CD4-positive, alpha-beta T cell treated with Interleukin-4 for 4 hours (primary cell): Measurements from ENCODE around the gene TTLL9.

Experiments
- DNase-seq: peaks from one replicate; pipeline ENCODE4 v3.0.0-alpha.2; 2020

TTLL9 gene

DNA sequence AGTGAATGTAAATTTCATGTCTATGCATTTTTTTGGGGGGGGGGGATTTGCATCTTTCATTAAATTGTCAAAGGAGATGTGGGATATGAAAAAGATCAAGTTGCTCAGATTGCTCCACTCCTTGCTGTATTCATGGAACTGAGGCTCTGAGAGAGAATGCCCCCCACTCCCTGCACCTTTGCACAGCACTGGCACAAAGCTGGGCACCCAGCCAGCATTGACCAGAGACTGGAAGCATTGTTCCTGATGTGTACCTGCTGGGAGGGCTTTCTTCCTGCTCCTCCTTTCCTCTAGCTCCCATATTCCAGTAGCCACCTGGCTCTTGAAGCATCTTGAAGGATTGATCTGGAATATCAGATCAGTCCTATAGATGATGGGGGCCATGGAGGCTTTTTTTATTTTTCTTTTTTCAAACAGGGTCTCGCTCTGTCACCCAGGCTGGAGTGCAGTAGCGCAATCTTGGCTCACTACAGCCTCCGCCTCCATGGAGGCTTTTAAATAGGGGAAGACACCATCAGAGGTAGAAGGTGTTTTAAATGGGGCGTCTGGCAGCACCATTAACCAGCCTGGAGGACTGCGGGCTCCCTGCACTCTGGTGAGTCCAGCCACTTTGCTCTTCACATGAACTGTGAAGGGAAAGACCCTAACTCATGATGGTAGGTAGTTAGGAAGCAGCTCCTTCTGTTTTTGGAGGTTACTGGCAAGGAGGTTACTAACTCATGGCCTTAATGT lies 11.0 kb upstream of the TTLL9 start:
- DNase-seq: no peak

DNA sequence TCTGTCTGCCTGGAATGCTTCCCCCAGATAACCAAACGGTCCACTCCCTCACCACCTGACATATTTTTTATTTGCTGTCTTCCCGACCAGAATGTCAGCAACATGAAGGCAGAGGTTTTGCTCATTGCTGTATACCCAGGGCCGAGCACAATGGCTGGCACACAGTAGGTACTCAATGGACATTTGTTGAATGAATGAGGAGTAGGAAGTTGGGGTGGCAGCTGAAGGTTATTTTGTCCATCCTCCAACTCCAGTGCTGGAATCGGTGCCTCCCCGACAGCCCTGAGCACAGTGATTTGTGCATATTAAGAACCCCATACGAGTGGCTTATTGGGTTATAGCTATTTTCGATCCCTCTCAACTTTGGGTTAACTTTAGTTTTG lies 10.4 kb upstream of the TTLL9 start:
- DNase-seq: no peak

- DNase-seq: no peak
Measured at GRCh38 chr20:31860390-31861134, 9.9 kb upstream of the TTLL9 start.

DNA sequence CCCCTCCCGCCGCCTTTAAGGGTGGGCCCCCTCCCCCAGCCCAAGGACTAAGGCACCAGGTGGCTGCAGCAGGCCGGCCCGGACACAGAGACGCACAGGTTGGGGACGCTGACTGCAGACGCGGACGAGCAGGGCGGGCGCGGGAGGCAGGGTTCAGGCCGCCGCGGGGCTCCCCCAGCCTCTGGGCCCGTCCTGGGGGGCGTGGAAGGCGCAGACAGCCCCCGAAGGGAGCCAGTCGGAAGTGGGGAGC lies 9.4 kb upstream of the TTLL9 start:
- DNase-seq: no peak

DNA sequence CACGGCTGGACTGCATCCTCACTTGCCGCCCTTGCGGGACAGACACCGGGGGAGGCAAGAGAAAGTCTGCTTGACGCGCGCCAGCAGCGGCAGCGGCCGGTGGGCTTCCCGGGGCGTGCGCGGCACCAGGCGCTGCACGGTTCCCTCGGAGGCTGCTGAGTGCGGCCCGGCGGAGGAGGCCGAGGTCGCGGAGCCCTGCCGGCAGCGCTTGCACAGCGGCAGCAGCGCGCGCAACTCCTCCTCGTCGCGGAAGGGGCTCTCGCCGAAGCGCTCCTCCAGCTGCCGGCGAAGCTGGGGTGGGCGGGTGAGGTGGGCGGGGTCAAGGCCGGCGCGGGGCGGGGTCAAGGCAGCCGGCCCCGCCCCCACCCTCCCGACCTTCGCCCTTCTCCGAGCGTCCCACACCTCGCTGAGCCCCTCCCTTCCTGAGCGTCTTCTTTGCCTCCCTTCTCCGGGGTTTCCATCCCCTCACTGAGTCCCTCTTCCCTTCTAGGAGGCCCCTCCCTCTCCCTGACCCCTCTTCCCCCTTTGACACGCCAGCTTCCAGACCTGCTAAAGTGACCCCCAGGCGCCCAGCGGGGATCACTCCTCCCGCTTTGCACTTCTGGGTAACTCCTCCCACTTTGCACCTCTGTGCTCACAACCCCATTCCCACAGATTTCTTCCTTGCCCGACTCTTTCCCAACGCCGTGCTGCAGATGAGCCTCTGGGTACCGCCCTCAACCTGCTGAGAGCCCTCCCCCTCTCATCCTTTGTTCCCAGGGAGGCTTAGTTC lies 8.9 kb upstream of the TTLL9 start:
- peak; percentile 59 for DNase-seq

GRCh38 chr20:31862157-31862470 lies 8.3 kb upstream of the TTLL9 start:
- no peak for DNase-seq

GRCh38 chr20:31862506-31862905 lies 7.9 kb upstream of the TTLL9 start:
- no peak for DNase-seq

- no peak for DNase-seq
Measured at GRCh38 chr20:31863296-31864085, 6.9 kb upstream of the TTLL9 start.

- no peak for DNase-seq
Measured at GRCh38 chr20:31864521-31865400, 5.7 kb upstream of the TTLL9 start.

DNA sequence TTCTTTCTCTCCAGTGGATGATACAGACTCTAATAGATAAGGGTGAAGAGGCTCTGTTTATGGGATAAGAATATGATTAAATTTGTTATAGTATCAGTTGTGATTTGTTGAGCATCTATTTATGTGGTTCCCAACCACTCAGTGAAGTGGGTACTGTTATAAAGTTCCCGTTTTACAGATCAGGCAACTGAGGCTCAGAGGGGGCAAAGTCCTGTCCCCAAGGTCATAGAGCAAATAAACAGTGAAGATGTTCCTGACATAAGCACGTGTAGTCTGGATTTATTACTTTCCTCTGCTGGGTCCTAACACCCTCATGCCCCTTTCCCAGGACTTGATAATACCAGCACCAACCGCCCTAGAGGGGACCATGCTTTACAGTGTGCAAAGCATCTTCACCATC lies 4.2 kb upstream of the TTLL9 start:
- no peak for DNase-seq

DNA sequence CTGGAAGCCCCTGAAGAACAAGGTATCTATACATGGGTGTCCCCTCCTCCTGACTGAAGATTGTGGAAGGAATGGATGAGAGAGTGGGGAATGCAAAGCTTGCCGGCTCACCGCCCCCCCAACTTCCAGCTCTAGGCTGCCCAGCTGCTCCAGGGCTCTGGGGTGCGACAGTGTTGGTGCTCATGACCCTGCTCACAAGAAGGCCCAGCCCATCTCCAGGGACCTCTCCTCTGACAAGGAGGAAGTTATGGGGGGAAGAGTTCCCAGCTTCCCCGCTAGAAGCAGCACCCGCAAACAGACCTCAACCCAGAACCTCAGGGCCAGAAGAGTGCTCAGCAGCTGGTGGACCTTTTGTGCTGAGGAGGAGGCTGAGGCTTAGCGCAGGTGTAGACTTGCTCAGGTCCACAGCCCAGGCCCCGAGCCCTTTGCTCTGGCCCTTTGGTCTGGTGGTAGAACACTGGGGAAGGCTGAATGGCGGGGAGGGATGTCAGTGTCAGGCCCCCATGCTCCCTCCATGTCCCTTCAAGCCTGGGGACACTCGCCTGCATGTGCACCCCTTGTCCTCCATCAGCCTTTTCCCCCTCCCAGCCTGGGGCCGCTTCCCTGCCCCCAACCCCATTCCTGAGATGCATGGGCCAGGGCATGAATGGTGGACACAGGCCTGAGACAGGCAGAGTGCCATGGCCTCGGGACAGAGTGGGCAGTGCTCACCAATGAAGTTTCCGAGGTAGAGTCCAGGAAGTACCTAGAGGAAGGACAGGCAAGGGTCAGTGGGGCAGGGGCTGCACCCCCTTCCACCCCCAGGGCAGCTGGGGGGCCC lies 1.4 kb upstream of the TTLL9 start:
- DNase-seq: no peak

DNA sequence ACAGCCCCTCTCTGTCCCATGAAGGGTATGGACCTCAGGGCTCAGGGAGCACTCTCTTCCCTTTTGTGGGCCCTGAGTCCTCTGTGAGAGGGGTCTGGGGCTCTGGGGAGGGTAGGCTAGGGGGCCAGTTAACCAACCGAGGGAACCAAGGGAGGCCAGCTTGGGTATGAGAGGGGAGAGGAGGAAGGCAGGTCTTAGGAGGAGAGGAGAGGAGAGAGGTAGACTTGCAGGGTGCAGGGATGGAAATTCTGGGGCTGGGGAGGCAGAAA lies 827 bp upstream of the TTLL9 start:
- DNase-seq: no peak

DNA sequence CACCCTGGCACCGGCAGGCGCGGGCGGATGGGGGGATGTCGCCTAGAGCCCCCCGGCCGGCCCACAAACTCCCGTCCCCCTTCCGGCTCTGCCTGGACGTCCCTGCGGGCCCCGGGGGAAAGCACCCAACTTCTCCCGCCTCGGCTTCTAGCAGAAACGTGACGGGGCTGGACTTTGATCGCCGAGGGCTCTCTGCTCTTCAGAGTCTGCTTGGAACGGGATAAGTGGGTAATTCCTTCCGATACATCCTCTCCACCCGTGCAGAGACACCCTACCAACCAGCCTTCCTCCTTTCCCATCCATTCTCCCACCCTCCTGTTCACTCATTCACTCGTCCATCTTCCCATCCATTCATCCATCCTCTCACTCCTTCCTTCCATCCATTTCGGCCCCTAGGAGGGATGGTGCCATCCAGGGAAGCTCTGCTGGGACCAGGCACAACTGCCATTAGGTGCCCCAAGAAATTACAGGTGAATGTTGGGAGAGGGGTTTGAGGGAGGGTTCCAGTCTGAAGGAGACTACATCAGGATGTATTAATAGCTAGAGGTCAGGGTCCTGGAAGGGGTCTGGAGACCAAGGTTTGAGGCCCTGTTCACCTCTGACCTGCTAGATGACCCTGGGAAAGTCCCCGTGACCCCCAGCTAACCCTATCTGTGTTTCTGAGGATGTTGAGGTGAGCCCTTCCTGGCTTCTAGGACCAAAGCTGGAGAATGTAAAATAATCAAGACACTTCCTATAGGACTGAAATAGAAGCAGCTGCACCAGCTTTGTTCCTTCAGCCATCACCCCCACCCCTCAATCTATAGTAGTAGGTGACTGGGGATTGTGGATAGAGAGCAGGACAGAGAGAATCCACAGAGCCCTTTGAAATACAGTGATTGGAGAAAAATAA lies 538 bp downstream of the TTLL9 start:
- DNase-seq: no peak

- DNase-seq: no peak
Measured at GRCh38 chr20:31871618-31871954, 1.2 kb downstream of the TTLL9 start.

GRCh38 chr20:31872406-31872805 lies 2.0 kb downstream of the TTLL9 start:
- no peak for DNase-seq

- no peak for DNase-seq
Measured at GRCh38 chr20:31875671-31876070, 5.2 kb downstream of the TTLL9 start.

- no peak for DNase-seq
Measured at GRCh38 chr20:31877684-31878083, 7.2 kb downstream of the TTLL9 start.

- peak; percentile 86 for DNase-seq
Measured at GRCh38 chr20:31879143-31879987, 8.9 kb downstream of the TTLL9 start.

DNA sequence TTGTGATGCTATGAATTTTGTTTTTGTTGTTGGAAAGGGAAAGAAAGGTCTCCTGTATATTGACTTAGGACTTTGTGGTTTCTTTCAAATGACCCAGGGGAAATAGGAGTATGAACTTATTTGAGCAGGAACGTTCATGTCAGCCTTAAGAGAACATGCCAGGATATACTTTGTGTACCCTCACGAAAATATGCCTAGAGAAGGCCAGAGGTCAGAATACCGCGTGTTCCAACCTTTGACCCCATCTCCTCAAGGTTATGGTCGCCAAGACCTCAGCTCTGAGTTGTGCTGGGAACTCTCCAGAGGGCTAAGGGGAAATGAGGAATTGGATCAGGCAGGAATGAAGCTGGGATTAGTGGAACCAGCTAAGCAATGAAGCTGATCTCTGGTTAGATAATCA lies 11.5 kb downstream of the TTLL9 start:
- no peak for DNase-seq

DNA sequence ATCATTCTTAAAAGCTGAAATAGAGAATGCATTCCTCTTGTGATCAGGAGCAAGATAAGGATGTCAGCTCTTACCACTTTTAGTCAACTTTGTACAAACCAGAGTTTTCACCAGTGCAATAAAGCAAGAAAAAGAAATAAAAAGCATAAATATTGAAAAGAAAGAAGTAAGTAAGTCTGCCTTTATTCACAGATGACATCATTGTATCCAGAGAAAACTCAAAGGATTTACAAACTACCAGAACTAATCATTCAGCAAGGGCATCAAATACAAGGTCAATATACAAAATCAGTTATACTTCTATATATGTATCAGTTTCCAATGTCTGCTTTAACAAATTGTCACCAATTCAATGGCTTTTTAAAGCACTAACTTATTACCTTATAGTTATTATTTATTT lies 13.4 kb downstream of the TTLL9 start:
- DNase-seq: no peak
